ENCODE results near the gene IGF2BP2. TPM values are rescaled to one million over a fixed set of nuclear protein-coding genes. Genes with fewer than 3 reads are reported as not detected.

IGF2BP2 gene
- total and polyA plus RNA-seq, 9 of the 15 experiments (the other 6 are each of a cell fraction or from before 2014, with no cell fraction given), result 3.2 to 59.6 (median 30.5) TPM

- TF ChIP-seq, protein P1, sequence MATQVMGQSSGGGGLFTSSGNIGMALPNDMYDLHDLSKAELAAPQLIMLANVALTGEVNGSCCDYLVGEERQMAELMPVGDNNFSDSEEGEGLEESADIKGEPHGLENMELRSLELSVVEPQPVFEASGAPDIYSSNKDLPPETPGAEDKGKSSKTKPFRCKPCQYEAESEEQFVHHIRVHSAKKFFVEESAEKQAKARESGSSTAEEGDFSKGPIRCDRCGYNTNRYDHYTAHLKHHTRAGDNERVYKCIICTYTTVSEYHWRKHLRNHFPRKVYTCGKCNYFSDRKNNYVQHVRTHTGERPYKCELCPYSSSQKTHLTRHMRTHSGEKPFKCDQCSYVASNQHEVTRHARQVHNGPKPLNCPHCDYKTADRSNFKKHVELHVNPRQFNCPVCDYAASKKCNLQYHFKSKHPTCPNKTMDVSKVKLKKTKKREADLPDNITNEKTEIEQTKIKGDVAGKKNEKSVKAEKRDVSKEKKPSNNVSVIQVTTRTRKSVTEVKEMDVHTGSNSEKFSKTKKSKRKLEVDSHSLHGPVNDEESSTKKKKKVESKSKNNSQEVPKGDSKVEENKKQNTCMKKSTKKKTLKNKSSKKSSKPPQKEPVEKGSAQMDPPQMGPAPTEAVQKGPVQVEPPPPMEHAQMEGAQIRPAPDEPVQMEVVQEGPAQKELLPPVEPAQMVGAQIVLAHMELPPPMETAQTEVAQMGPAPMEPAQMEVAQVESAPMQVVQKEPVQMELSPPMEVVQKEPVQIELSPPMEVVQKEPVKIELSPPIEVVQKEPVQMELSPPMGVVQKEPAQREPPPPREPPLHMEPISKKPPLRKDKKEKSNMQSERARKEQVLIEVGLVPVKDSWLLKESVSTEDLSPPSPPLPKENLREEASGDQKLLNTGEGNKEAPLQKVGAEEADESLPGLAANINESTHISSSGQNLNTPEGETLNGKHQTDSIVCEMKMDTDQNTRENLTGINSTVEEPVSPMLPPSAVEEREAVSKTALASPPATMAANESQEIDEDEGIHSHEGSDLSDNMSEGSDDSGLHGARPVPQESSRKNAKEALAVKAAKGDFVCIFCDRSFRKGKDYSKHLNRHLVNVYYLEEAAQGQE (IDR thresholded peaks at IDR 0.05; ENCODE audit: borderline replicate concordance), result peak; percentile 75; the same call in 1 of the 2 replicates
- TF ChIP-seq, protein P1 (CRISPR knock-in tag; IDR thresholded peaks at IDR 0.05; ENCODE audit: low read depth), result no peak
- TF ChIP-seq RBBP5 (IDR thresholded peaks at IDR 0.05; ENCODE audit: borderline replicate concordance, insufficient read depth, low read length, poor library complexity, severe bottlenecking) (peak; percentile 3), NFIX (CRISPR knock-in tag; IDR thresholded peaks at IDR 0.05; ENCODE audit: low read depth) (no peak), SRSF3 (IDR thresholded peaks at IDR 0.05; ENCODE audit: insufficient read depth, low read length) (no peak), MEIS2 (IDR thresholded peaks at IDR 0.05; ENCODE audit: partially characterized antibody) (no peak), TEAD1 (CRISPR knock-in tag; IDR thresholded peaks at IDR 0.05) (no peak), CEBPB (tag; IDR thresholded peaks at IDR 0.05) (peak; percentile 54), TEAD4 (IDR thresholded peaks at IDR 0.05; ENCODE audit: low read length) (peak; percentile 14; the same call in 1 of the 2 replicates), TEAD4 (CRISPR knock-in tag; IDR thresholded peaks at IDR 0.05; ENCODE audit: borderline replicate concordance) (no peak), STAT6 (CRISPR knock-in tag; IDR thresholded peaks at IDR 0.05) (no peak)
Observed at GRCh38 chr3:185733980-185734724, 90.7 kb downstream of the IGF2BP2 start (continued).
